Stomach (tissue), 4 donors: Measurements from ENCODE around the gene PARP2.
"Not testable (repeated sequence)": the region's sequence is repeated elsewhere in the genome, so short reads cannot be mapped to it uniquely, and the experiment has no call there.

ENCODE experiments used
- EP300 ChIP-seq: sonication (generic); formaldehyde crosslinking; IDR thresholded peaks from one replicate; pipeline ENCODE4 v1.6.1; 2017; ENCODE audit warnings: antibody characterized with exemption
- POLR2A ChIP-seq, 4 donors: fragments of 450-650 bp; IDR thresholded peaks; one replicate each; pipeline ENCODE4 v1.6.1; 2016; ENCODE audit warnings: antibody characterized with exemption in 4 of 4, control low read depth in 2 of 4, mild to moderate bottlenecking in 1 of 4, moderate library complexity in 1 of 4
- POLR2AphosphoS5 ChIP-seq, 3 donors: sonication (generic); formaldehyde crosslinking; IDR thresholded peaks; one replicate each; pipeline ENCODE4 v1.6.1; 2016; ENCODE audit warnings: antibody characterized with exemption in 3 of 3
- TF ChIP-seq, protein P1 (sequence below), 7 experiments: fragments of 450-650 bp in 4 of 7; fragments of 200-600 bp in 3 of 7; sonication (generic) in 3 of 7; IDR thresholded peaks; one replicate each; pipeline ENCODE4 v1.5.1; 2016 to 2019; ENCODE audit warnings: antibody characterized with exemption in 7 of 7, control low read depth in 2 of 7, mild to moderate bottlenecking in 1 of 7

DNA sequence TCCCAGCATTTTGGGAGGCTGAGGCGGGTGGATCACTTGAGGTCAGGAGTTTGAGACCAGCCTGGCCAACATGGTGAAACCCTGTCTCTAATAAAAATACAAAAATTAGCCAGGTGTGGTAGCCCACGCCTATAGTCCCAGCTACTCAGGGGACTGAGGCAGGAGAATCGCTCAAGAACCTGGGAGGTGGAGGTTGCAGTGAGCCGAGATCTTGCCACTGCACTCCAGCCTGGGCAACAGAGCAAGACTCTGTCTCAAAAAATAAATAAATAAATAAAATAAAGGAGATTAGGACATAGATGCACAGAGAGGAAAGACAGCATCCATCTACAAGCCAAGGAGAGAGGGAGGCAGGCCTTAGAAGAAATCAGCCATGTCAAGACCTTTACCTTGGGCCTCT lies 2.4 kb upstream of the PARP2 start:
- TF ChIP-seq, protein P1, sequence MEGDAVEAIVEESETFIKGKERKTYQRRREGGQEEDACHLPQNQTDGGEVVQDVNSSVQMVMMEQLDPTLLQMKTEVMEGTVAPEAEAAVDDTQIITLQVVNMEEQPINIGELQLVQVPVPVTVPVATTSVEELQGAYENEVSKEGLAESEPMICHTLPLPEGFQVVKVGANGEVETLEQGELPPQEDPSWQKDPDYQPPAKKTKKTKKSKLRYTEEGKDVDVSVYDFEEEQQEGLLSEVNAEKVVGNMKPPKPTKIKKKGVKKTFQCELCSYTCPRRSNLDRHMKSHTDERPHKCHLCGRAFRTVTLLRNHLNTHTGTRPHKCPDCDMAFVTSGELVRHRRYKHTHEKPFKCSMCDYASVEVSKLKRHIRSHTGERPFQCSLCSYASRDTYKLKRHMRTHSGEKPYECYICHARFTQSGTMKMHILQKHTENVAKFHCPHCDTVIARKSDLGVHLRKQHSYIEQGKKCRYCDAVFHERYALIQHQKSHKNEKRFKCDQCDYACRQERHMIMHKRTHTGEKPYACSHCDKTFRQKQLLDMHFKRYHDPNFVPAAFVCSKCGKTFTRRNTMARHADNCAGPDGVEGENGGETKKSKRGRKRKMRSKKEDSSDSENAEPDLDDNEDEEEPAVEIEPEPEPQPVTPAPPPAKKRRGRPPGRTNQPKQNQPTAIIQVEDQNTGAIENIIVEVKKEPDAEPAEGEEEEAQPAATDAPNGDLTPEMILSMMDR (IDR thresholded peaks at IDR 0.05), result not testable (repeated sequence)
- TF ChIP-seq POLR2A (IDR thresholded peaks at IDR 0.05); POLR2AphosphoS5 (IDR thresholded peaks at IDR 0.05); EP300: not testable (repeated sequence)
